K562 (cell line): ENCODE data around the gene ZC3H12A. TPM values are rescaled to one million over a fixed set of nuclear protein-coding genes. Genes with fewer than 3 reads are reported as not detected.

Source experiments
- ATAC-seq: fragments of 200-7000 bp; cut with Tn5 transposase; 3 replicates; pipeline ENCODE4 v1.9.1; 2020; ENCODE audit warnings: moderate library complexity
- BruUV-seq: library from RNA; stranded (reverse); fragments of 400-500 nt; replicated peaks from 2 replicates; lab custom pipeline; 2021; lab: Mats Ljungman, UMichigan
- CTCF ChIA-PET: fragments of 300-600 bp; formaldehyde crosslinking; extraction: SDS; loops from one replicate; lab custom pipeline; 2021; ENCODE audit warnings: low intra/inter-chr PET ratio; lab: Yijun Ruan, JAX
- POLR2A ChIA-PET: fragments of 300-600, 350-650 bp; sonication (Branson Sonifier 250); formaldehyde crosslinking; extraction: SDS; loops from one replicate; lab custom pipeline; 2021; ENCODE audit warnings: antibody characterized with exemption, inconsistent platforms; lab: Yijun Ruan, JAX
- DNase-seq, 4 experiments: peaks; one replicate each; pipeline versions ENCODE4 v3.0.0 to v3.0.0-alpha.2; 2011 to 2018; ENCODE audit warnings: low spot score in 3 of 4, mixed read lengths in 3 of 4; ENCODE audit errors: extremely low read depth in 1 of 4
- FAIRE-seq: peaks from 2 replicates; lab custom pipeline; 2011; peaks lifted over from hg19 to GRCh38; lab: Jason Lieb, UNC
- H2AFZ ChIP-seq: 2 replicates; pipeline ENCODE4 v1.6.0; 2011; ENCODE audit warnings: low read depth, low read length, control low read depth, inconsistent platforms
- H3K27ac ChIP-seq: fragments of 200-600 bp; 3 replicates; pipeline ENCODE4 v1.8.0; 2011; ENCODE audit warnings: low read depth, mild to moderate bottlenecking, control low read depth, inconsistent platforms, low read length, moderate library complexity, mixed read lengths; ENCODE audit errors: extremely low read depth
- H3K27me3 ChIP-seq, 2 experiments: fragments of 300-600 bp in 1 of 2; 2 replicates in 1 of 2; 3 replicates in 1 of 2; pipeline versions ENCODE4 v1.6.0 to v1.8.0; 2011; ENCODE audit warnings: inconsistent platforms in 2 of 2, low read length in 2 of 2, mild to moderate bottlenecking in 1 of 2, mixed read lengths in 1 of 2, moderate library complexity in 1 of 2; ENCODE audit not compliant: control insufficient read depth in 2 of 2, insufficient read depth in 2 of 2
- H3K36me3 ChIP-seq: fragments of 300-600 bp; 3 replicates; pipeline ENCODE4 v1.8.0; 2011; ENCODE audit warnings: mild to moderate bottlenecking, low read length, inconsistent platforms; ENCODE audit not compliant: control insufficient read depth, insufficient read depth
- H3K4me1 ChIP-seq, 2 experiments: fragments of 200-600 bp in 1 of 2; replicated peaks in 1 of 2; 2 replicates in 1 of 2; 3 replicates in 1 of 2; pipeline versions ENCODE4 v1.5.1 to v1.8.0; 2011; ENCODE audit warnings: inconsistent platforms in 2 of 2, low read length in 2 of 2, mild to moderate bottlenecking in 1 of 2, mixed read lengths in 1 of 2, moderate library complexity in 1 of 2; ENCODE audit not compliant: control insufficient read depth in 2 of 2, insufficient read depth in 2 of 2
- H3K4me2 ChIP-seq: 2 replicates; pipeline ENCODE4 v1.6.1; 2011; ENCODE audit warnings: low read length, control low read depth, inconsistent platforms, mixed read lengths; ENCODE audit not compliant: insufficient read depth
- H3K4me3 ChIP-seq: fragments of 200-600 bp; sonication (generic), shearing (Covaris generic); 2 replicates; pipeline ENCODE4 v1.5.1; 2016; ENCODE audit warnings: control low read depth, inconsistent platforms
- H3K79me2 ChIP-seq: fragments of 200-600 bp; 3 replicates; pipeline ENCODE4 v1.8.0; 2011; ENCODE audit warnings: low read length, inconsistent platforms; ENCODE audit not compliant: control insufficient read depth, insufficient read depth
- H3K9ac ChIP-seq, 2 experiments: 2 replicates each; pipeline versions ENCODE4 v1.6.0 to v1.6.1; 2011; ENCODE audit warnings: low read depth in 2 of 2, low read length in 2 of 2, control low read depth in 1 of 2, inconsistent platforms in 1 of 2, mild to moderate bottlenecking in 1 of 2, mixed read lengths in 1 of 2; ENCODE audit not compliant: insufficient read depth in 1 of 2
- H3K9me1 ChIP-seq: one replicate; pipeline ENCODE4 v1.6.0; 2011; ENCODE audit warnings: inconsistent platforms, mild to moderate bottlenecking, low read length, moderate library complexity; ENCODE audit not compliant: control insufficient read depth, insufficient read depth
- H3K9me3 ChIP-seq: replicated peaks from 2 replicates; pipeline ENCODE4 v1.5.1; 2011; ENCODE audit warnings: low read depth, low read length, inconsistent platforms; ENCODE audit not compliant: control insufficient read depth, insufficient read depth
- H4K20me1 ChIP-seq: replicated peaks from 2 replicates; pipeline ENCODE4 v1.6.1; 2011; ENCODE audit warnings: low read length, inconsistent platforms, mixed read lengths; ENCODE audit not compliant: control insufficient read depth, insufficient read depth
- BCOR ChIP-seq: fragments of 450-650 bp; IDR thresholded peaks from 2 replicates; pipeline ENCODE4 v1.6.1; 2016
- CBFA2T3 ChIP-seq: fragments of 450-650 bp; IDR thresholded peaks from 2 replicates; pipeline ENCODE4 v1.6.1; 2017
- CBFB ChIP-seq: sonication (generic); formaldehyde crosslinking; IDR thresholded peaks from 2 replicates; pipeline ENCODE4 v1.4.0; 2020; ENCODE audit warnings: mild to moderate bottlenecking, missing genetic modification reagents
- CBX8 ChIP-seq: fragments of 200-600 bp; sonication (generic); IDR thresholded peaks from 2 replicates; pipeline ENCODE4 v1.6.1; 2012; ENCODE audit warnings: borderline replicate concordance, mixed run types, low read depth, mild to moderate bottlenecking, moderate library complexity, mixed read lengths, low read length, control low read depth, inconsistent platforms; ENCODE audit not compliant: poor library complexity, severe bottlenecking; ENCODE audit errors: extremely low read depth
- ESRRA ChIP-seq: fragments of 450-650 bp; IDR thresholded peaks from 2 replicates; pipeline ENCODE4 v1.6.1; 2014; ENCODE audit warnings: low read depth, mild to moderate bottlenecking, moderate library complexity, borderline replicate concordance
- ETV5 ChIP-seq: sonication (generic); formaldehyde crosslinking; IDR thresholded peaks from 2 replicates; pipeline ENCODE4 v1.4.0; 2020; ENCODE audit warnings: low read depth, mild to moderate bottlenecking, missing genetic modification reagents
- IRF2 ChIP-seq: sonication (generic); formaldehyde crosslinking; IDR thresholded peaks from 2 replicates; pipeline ENCODE4 v1.8.1; 2022; ENCODE audit warnings: mild to moderate bottlenecking, missing genetic modification reagents
- KDM1A ChIP-seq, 2 experiments: fragments of 450-650 bp; IDR thresholded peaks; 2 replicates each; pipeline ENCODE4 v1.6.1; 2016; ENCODE audit warnings: mild to moderate bottlenecking in 2 of 2
- KDM5B ChIP-seq: fragments of 200-600 bp; sonication (generic); IDR thresholded peaks from 2 replicates; pipeline ENCODE4 v1.6.1; 2012; ENCODE audit warnings: low read depth, mild to moderate bottlenecking, moderate library complexity, low read length, control low read depth, inconsistent platforms; ENCODE audit not compliant: insufficient replicate concordance
- KLF10 ChIP-seq: fragments of 250-450 bp; sonication (Bioruptor Pico); IDR thresholded peaks from 2 replicates; pipeline ENCODE4 v1.6.1; 2021; ENCODE audit warnings: matching md5 sums
- PTBP1 ChIP-seq: fragments of 200-400 bp; formaldehyde crosslinking; IDR thresholded peaks from 2 replicates; pipeline ENCODE4 v1.6.1; 2017; ENCODE audit warnings: low read depth, low read length
- RBM25 ChIP-seq: fragments of 200-400 bp; formaldehyde crosslinking; IDR thresholded peaks from 2 replicates; pipeline ENCODE4 v1.6.1; 2018; ENCODE audit warnings: low read length, low read depth, moderate library complexity; ENCODE audit not compliant: severe bottlenecking
- SIN3A ChIP-seq, 2 experiments: fragments of 150-350 bp in 1 of 2; IDR thresholded peaks; 2 replicates each; pipeline ENCODE4 v1.6.1; 2011 to 2016; ENCODE audit warnings: borderline replicate concordance in 2 of 2, low read depth in 2 of 2, low read length in 2 of 2, mild to moderate bottlenecking in 2 of 2, moderate library complexity in 2 of 2; ENCODE audit not compliant: control insufficient read depth in 1 of 2
- SIN3B ChIP-seq: fragments of 450-650 bp; IDR thresholded peaks from 2 replicates; pipeline ENCODE4 v1.6.1; 2017; ENCODE audit warnings: low read depth, mild to moderate bottlenecking, moderate library complexity
- SMARCA5 ChIP-seq: fragments of 450-650 bp; IDR thresholded peaks from 2 replicates; pipeline ENCODE4 v1.6.1; 2016
- TAF7 ChIP-seq: fragments of 450-650 bp; IDR thresholded peaks from 2 replicates; pipeline ENCODE4 v1.6.1; 2016; ENCODE audit warnings: missing genetic modification characterization, missing compliant biosample characterization
- ZFP36 ChIP-seq: fragments of 150-350 bp; IDR thresholded peaks from 2 replicates; pipeline ENCODE4 v1.6.1; 2018; ENCODE audit warnings: low read length, low read depth; ENCODE audit not compliant: partially characterized antibody
- ZNF3 ChIP-seq: fragments of 250-450 bp; sonication (Bioruptor Pico); IDR thresholded peaks from 2 replicates; pipeline ENCODE4 v1.5.0; 2021; ENCODE audit warnings: mild to moderate bottlenecking, moderate library complexity
- ZNF583 ChIP-seq: fragments of 250-450 bp; sonication (Bioruptor Pico); IDR thresholded peaks from 2 replicates; pipeline ENCODE4 v1.4.0; 2020
- WGBS: fragments of 100-300 bp; shearing (Covaris generic); methylation state at CpG from one replicate; pipeline ENCODE4 v1.1.6; 2016; ENCODE audit warnings: low coverage, mixed read lengths; ENCODE audit not compliant: insufficient coverage; ENCODE audit errors: missing lambda C conversion rate; 5-methylcytosine and 5-hydroxymethylcytosine counted together
- in situ Hi-C: fragments of 300-500 bp; cut with MboI; formaldehyde crosslinking; loops from 4 replicates; pipeline ENCODE4 v1.15.0; 2018; ENCODE audit warnings: inconsistent platforms, mixed read lengths
- intact Hi-C: fragments of 100-400 bp; cut with micrococcal nuclease; formaldehyde crosslinking; loops from 2 replicates; pipeline ENCODE4 v1.14.2; 2022
- polyA plus RNA-seq, 8 experiments: library from polyadenylated mRNA; depleted of rRNA in 4 of 8; stranded (reverse) in 5 of 8; unstranded in 3 of 8; fragments of >200 nt; fragmentation: Nextera tagmentation in 2 of 8; fragmentation: Illumina TruSeq in 1 of 8; extraction: Ambion mirVana in 2 of 8; extraction: Trizol in 1 of 8; gene quantifications; 2 replicates each; pipeline versions ENCODE4 v1.2.1 to v1.2.3, GENCODE V29; 2011 to 2014; ENCODE audit warnings: inconsistent platforms in 1 of 8, missing spikeins in 1 of 8
- total RNA-seq, 7 experiments: library from RNA; depleted of rRNA in 6 of 7; stranded (reverse); fragments of >200 nt in 6 of 7; fragmentation: Illumina TruSeq in 2 of 7; extraction: Trizol in 2 of 7; gene quantifications; 2 replicates each; pipeline versions ENCODE4 v1.2.1 to v1.2.3, GENCODE V29; 2011 to 2021; ENCODE audit warnings: low replicate concordance in 1 of 7
- TF ChIP-seq, protein P1 (sequence below): fragments of 450-650 bp; formaldehyde crosslinking; IDR thresholded peaks from 2 replicates; pipeline ENCODE4 v1.4.0; 2020; ENCODE audit warnings: mild to moderate bottlenecking, mixed read lengths
- TF ChIP-seq, protein P2 (sequence below): fragments of 250-450 bp; sonication (Bioruptor Pico); IDR thresholded peaks from 2 replicates; pipeline ENCODE4 v1.5.0; 2020; ENCODE audit warnings: mild to moderate bottlenecking

The ZC3H12A gene
- total and polyA plus RNA-seq, 9 of the 15 experiments (the other 6 are each of a cell fraction or from before 2014, with no cell fraction given): 0.14 to 9.4 (median 6.7) TPM

DNA sequence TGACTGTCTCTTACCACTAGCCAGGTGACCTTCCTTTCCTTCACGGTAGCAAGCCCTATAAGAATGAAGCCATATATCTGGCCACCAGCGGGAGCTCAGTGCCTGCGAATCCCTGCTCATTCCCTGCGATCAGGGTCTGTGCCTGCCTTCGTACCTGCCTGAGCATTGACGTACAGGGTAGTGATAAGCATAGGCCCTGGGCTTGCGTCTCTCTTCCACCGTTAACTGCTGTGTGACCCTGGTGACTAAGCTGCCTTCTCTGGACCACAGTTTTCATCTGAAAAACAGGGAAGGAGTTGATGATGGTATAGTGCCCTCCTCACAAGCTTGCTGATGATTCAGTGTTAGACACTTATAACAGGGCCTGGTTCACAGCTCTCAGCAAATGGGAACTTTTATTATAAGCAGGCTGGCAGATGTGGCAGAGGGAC is 4.1 kb downstream of the ZC3H12A start:
- Histone ChIP-seq H3K4me1 (peaks cover 52 to 80% of the 10 kb centered on the region in 2 experiments), H3K79me2 (peaks cover 59% of the 10 kb centered on the region), H3K9ac (peak overlapping the region; percentile 86 to 98; a peak in 3 of 4 replicates), H3K27ac (peak overlapping the region; percentile 94), H3K9me1 (peaks cover 7% of the 10 kb centered on the region), H3K27me3 (no peaks in the 10 kb centered on the region), H3K36me3 (peaks cover 80% of the 10 kb centered on the region), H3K4me3 (peak overlapping the region; percentile 35), H3K4me2 (peak overlapping the region; percentile 96), H3K9me3 (no peaks in the 10 kb centered on the region), H4K20me1 (peaks cover 43% of the 10 kb centered on the region), H2AFZ (no peak overlapping the region)
- in situ Hi-C loops: no loop called here
- 45% methylated on average over 8 of the region's 8 CpGs for WGBS
- CTCF ChIA-PET: no interaction called here
- intact Hi-C loops: loop anchor here (10.0 kb wide), 1 partner anchor 76 kb away; the partner anchor contains the start of genes DNALI1 and SNIP1
- DNase-seq (peak in 2 of 4 experiments; percentile 48 to 53), ATAC-seq (no peak), FAIRE-seq (peak; percentile 58)
- no TSS peak for BruUV-seq
- POLR2A ChIA-PET: interaction anchor here (0.6 to 7.6 kb wide), 20 partner anchors 7 to 287 kb away, joined by 3 to 118 read pairs (median 4); partner anchors contain the start of genes EPHA10, GNL2, MEAF6 and SNIP1
- TF ChIP-seq ZNF583 (CRISPR knock-in tag): no peak
- 0 out of 4 replicates have a peak, but pooled peaks of 1 of the 2 experiments have one; percentile 18 for TF ChIP-seq SIN3A (IDR thresholded peaks at IDR 0.05; ENCODE audit: borderline replicate concordance in 2 of 2, control insufficient read depth in 1 of 2, low read depth in 2 of 2, low read length in 2 of 2)
- TF ChIP-seq ESRRA: 0 out of 2 replicates have a peak, but pooled peaks have one; percentile 28
- TF ChIP-seq ZNF3 (CRISPR knock-in tag): no peak
- TF ChIP-seq, protein P1, sequence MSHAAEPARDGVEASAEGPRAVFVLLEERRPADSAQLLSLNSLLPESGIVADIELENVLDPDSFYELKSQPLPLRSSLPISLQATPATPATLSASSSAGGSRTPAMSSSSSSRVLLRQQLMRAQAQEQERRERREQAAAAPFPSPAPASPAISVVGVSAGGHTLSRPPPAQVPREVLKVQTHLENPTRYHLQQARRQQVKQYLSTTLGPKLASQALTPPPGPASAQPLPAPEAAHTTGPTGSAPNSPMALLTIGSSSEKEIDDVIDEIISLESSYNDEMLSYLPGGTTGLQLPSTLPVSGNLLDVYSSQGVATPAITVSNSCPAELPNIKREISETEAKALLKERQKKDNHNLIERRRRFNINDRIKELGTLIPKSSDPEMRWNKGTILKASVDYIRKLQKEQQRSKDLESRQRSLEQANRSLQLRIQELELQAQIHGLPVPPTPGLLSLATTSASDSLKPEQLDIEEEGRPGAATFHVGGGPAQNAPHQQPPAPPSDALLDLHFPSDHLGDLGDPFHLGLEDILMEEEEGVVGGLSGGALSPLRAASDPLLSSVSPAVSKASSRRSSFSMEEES (CRISPR knock-in tag): no peak
- peak; percentile 80 for TF ChIP-seq SMARCA5
- TF ChIP-seq, protein P2, sequence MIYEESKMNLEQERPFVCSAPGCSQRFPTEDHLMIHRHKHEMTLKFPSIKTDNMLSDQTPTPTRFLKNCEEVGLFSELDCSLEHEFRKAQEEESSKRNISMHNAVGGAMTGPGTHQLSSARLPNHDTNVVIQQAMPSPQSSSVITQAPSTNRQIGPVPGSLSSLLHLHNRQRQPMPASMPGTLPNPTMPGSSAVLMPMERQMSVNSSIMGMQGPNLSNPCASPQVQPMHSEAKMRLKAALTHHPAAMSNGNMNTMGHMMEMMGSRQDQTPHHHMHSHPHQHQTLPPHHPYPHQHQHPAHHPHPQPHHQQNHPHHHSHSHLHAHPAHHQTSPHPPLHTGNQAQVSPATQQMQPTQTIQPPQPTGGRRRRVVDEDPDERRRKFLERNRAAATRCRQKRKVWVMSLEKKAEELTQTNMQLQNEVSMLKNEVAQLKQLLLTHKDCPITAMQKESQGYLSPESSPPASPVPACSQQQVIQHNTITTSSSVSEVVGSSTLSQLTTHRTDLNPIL (CRISPR knock-in tag): no peak
- no peak for TF ChIP-seq CBFA2T3
- no peak for TF ChIP-seq TAF7 (tag)
- no peak for TF ChIP-seq CBFB (CRISPR knock-in tag)
- no peak for TF ChIP-seq CBX8
- peak in 1 of 2 experiments; percentile 71; a peak in 2 of 4 replicates for TF ChIP-seq KDM1A (IDR thresholded peaks at IDR 0.05)
- TF ChIP-seq ETV5 (CRISPR knock-in tag): peak; percentile 32; the same call in 1 of the 2 replicates
- no peak for TF ChIP-seq KLF10 (CRISPR knock-in tag)
- peak; percentile 83; the same call in 1 of the 2 replicates for TF ChIP-seq BCOR
- TF ChIP-seq IRF2 (CRISPR knock-in tag): no peak
- TF ChIP-seq RBM25: peak; percentile 68
- 0 out of 2 replicates have a peak, but pooled peaks have one; percentile 62 for TF ChIP-seq PTBP1
- no peak for TF ChIP-seq KDM5B
- TF ChIP-seq ZFP36: peak; percentile 89
- TF ChIP-seq SIN3B: no peak
